K562 (cell line): ENCODE results near the gene PSMA6. TPM values are rescaled to one million over a fixed set of nuclear protein-coding genes. Genes with fewer than 3 reads are reported as not detected.

Experiments
- BACH1 ChIP-seq: fragments of 200-800 bp; sonication (Bioruptor generic); IDR thresholded peaks from 2 replicates; pipeline ENCODE4 v1.6.1; 2016; ENCODE audit warnings: missing genetic modification characterization, missing compliant biosample characterization
- BMI1 ChIP-seq: fragments of 150-350 bp; IDR thresholded peaks from 2 replicates; pipeline ENCODE4 v1.6.1; 2014; ENCODE audit warnings: low read length
- BRF2 ChIP-seq: IDR thresholded peaks from 3 replicates; pipeline ENCODE4 v1.6.1; 2011; ENCODE audit warnings: borderline replicate concordance, mild to moderate bottlenecking; ENCODE audit not compliant: insufficient read length, insufficient read depth
- CC2D1A ChIP-seq: fragments of 450-650 bp; IDR thresholded peaks from 2 replicates; pipeline ENCODE4 v1.6.1; 2017; ENCODE audit warnings: mild to moderate bottlenecking
- CREB1 ChIP-seq, 2 experiments: sonication (generic) in 1 of 2; formaldehyde crosslinking in 1 of 2; IDR thresholded peaks; 2 replicates each; pipeline versions ENCODE4 v1.6.1 to v1.8.0; 2012 to 2022; ENCODE audit warnings: inconsistent platforms in 1 of 2, mild to moderate bottlenecking in 1 of 2, missing genetic modification reagents in 1 of 2, moderate library complexity in 1 of 2
- ESRRA ChIP-seq: fragments of 450-650 bp; IDR thresholded peaks from 2 replicates; pipeline ENCODE4 v1.6.1; 2014; ENCODE audit warnings: low read depth, mild to moderate bottlenecking, moderate library complexity, borderline replicate concordance
- FOSL1 ChIP-seq: fragments of 200-800 bp; sonication (Bioruptor generic); conservative IDR thresholded peaks from 2 replicates; pipeline ENCODE4 v1.6.1; 2016; ENCODE audit warnings: missing genetic modification characterization, missing compliant biosample characterization
- FOXA3 ChIP-seq, 2 experiments: fragments of 450-650 bp in 1 of 2; sonication (generic) in 1 of 2; formaldehyde crosslinking; IDR thresholded peaks in 1 of 2; conservative IDR thresholded peaks in 1 of 2; 2 replicates each; pipeline versions ENCODE4 v1.4.0 to v1.8.0; 2020 to 2022; ENCODE audit warnings: mild to moderate bottlenecking in 2 of 2, missing genetic modification reagents in 1 of 2
- NR4A1 ChIP-seq, 2 experiments: fragments of 250-450 bp in 1 of 2; fragments of 450-650 bp in 1 of 2; sonication (Bioruptor Pico) in 1 of 2; IDR thresholded peaks; 2 replicates each; pipeline versions ENCODE4 v1.4.0 to v1.6.1; 2016 to 2020; ENCODE audit warnings: mild to moderate bottlenecking in 2 of 2, missing compliant biosample characterization in 1 of 2, missing genetic modification characterization in 1 of 2, moderate library complexity in 1 of 2
- POLR3A ChIP-seq: IDR thresholded peaks from 2 replicates; pipeline ENCODE4 v1.6.1; 2011; ENCODE audit warnings: borderline replicate concordance, mild to moderate bottlenecking, moderate library complexity; ENCODE audit not compliant: insufficient read length, insufficient read depth; ENCODE audit errors: extremely low read depth
- SIRT6 ChIP-seq: IDR thresholded peaks from one replicate; pipeline ENCODE4 v1.6.1; 2012; ENCODE audit warnings: low read depth, mild to moderate bottlenecking, control low read depth, inconsistent platforms, low read length, moderate library complexity
- SMARCE1 ChIP-seq: fragments of 450-650 bp; IDR thresholded peaks from 2 replicates; pipeline ENCODE4 v1.7.1; 2016; ENCODE audit warnings: mild to moderate bottlenecking
- STAT5B ChIP-seq: fragments of 250-450 bp; sonication (Bioruptor Pico); IDR thresholded peaks from 2 replicates; pipeline ENCODE4 v1.8.0; 2021; ENCODE audit warnings: mild to moderate bottlenecking, inconsistent platforms
- TAF1 ChIP-seq: IDR thresholded peaks from 2 replicates; pipeline ENCODE4 v1.6.1; 2011; ENCODE audit warnings: mild to moderate bottlenecking, low read length, moderate library complexity; ENCODE audit not compliant: insufficient read depth, control insufficient read depth, severe bottlenecking; ENCODE audit errors: extremely low read depth
- ZNF197 ChIP-seq: fragments of 200-800 bp; sonication (Bioruptor generic); IDR thresholded peaks from 2 replicates; pipeline ENCODE4 v1.6.1; 2016; ENCODE audit warnings: low read depth, missing genetic modification characterization, missing compliant biosample characterization
- ZNF655 ChIP-seq: fragments of 250-450 bp; sonication (Bioruptor Pico); IDR thresholded peaks from 2 replicates; pipeline ENCODE4 v1.5.0; 2021
- ZNF699 ChIP-seq: fragments of 250-450 bp; sonication (Bioruptor Pico); IDR thresholded peaks from 2 replicates; pipeline ENCODE4 v1.8.0; 2021; ENCODE audit warnings: mild to moderate bottlenecking, moderate library complexity; ENCODE audit not compliant: insufficient replicate concordance
- polyA plus RNA-seq, 8 experiments: library from polyadenylated mRNA; depleted of rRNA in 4 of 8; stranded (reverse) in 5 of 8; unstranded in 3 of 8; fragments of >200 nt; fragmentation: Nextera tagmentation in 2 of 8; fragmentation: Illumina TruSeq in 1 of 8; extraction: Ambion mirVana in 2 of 8; extraction: Trizol in 1 of 8; gene quantifications; 2 replicates each; pipeline versions ENCODE4 v1.2.1 to v1.2.3, GENCODE V29; 2011 to 2014; ENCODE audit warnings: inconsistent platforms in 1 of 8, missing spikeins in 1 of 8
- total RNA-seq, 7 experiments: library from RNA; depleted of rRNA in 6 of 7; stranded (reverse); fragments of >200 nt in 6 of 7; fragmentation: Illumina TruSeq in 2 of 7; extraction: Trizol in 2 of 7; gene quantifications; 2 replicates each; pipeline versions ENCODE4 v1.2.1 to v1.2.3, GENCODE V29; 2011 to 2021; ENCODE audit warnings: low replicate concordance in 1 of 7
- TF ChIP-seq, protein P1 (sequence below), 2 experiments: fragments of 450-650 bp; conservative IDR thresholded peaks; 2 replicates each; pipeline ENCODE4 v1.6.1; 2017; ENCODE audit warnings: mild to moderate bottlenecking in 2 of 2, moderate library complexity in 2 of 2

The PSMA6 gene
- total and polyA plus RNA-seq, 9 of the 15 experiments (the other 6 are each of a cell fraction or from before 2014, with no cell fraction given) = 210 to 952 (median 288) TPM

- TF ChIP-seq ZNF699 (CRISPR knock-in tag) (no peak), FOXA3 (CRISPR knock-in tag; conservative IDR thresholded peaks at IDR 0.05 in 1 of 2, IDR thresholded peaks at IDR 0.05 in 1 of 2) (no peak), CREB1 (IDR thresholded peaks at IDR 0.05) (no peak), CREB1 (CRISPR knock-in tag; IDR thresholded peaks at IDR 0.05) (no peak), SMARCE1 (peak; percentile 74; the same call in 1 of the 2 replicates), SIRT6 (no peak), BACH1 (tag) (no peak), STAT5B (CRISPR knock-in tag) (no peak), ESRRA (no peak), NR4A1 (CRISPR knock-in tag; IDR thresholded peaks at IDR 0.05) (no peak), NR4A1 (tag; IDR thresholded peaks at IDR 0.05) (no peak), BRF2 (no peak), POLR3A (no peak), BMI1 (no peak), CC2D1A (no peak), ZNF197 (CRISPR knock-in tag) (no peak), ZNF655 (CRISPR knock-in tag) (no peak), TAF1 (no peak), FOSL1 (tag) (peak; percentile 80)
- TF ChIP-seq, protein P1, sequence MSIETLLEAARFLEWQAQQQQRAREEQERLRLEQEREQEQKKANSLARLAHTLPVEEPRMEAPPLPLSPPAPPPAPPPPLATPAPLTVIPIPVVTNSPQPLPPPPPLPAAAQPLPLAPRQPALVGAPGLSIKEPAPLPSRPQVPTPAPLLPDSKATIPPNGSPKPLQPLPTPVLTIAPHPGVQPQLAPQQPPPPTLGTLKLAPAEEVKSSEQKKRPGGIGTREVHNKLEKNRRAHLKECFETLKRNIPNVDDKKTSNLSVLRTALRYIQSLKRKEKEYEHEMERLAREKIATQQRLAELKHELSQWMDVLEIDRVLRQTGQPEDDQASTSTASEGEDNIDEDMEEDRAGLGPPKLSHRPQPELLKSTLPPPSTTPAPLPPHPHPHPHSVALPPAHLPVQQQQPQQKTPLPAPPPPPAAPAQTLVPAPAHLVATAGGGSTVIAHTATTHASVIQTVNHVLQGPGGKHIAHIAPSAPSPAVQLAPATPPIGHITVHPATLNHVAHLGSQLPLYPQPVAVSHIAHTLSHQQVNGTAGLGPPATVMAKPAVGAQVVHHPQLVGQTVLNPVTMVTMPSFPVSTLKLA (conservative IDR thresholded peaks at IDR 0.05) = peak; percentile 16 to 46; a peak in 1 of 4 replicates
Measured at GRCh38 chr14:35355981-35356841, 64.0 kb downstream of the PSMA6 start (continued).
